Suprapubic skin (tissue), 4 donors: Measurements from ENCODE around the gene THRAP3.

Experiments
- CTCF ChIP-seq, 2 donors: fragments of 200-600 bp in 1 of 2; fragments of 450-650 bp in 1 of 2; sonication (generic) in 1 of 2; IDR thresholded peaks; one replicate each; pipeline ENCODE4 v1.5.1; 2016 to 2019; ENCODE audit warnings: antibody characterized with exemption in 2 of 2, mild to moderate bottlenecking in 1 of 2, moderate library complexity in 1 of 2
- EP300 ChIP-seq: sonication (generic); formaldehyde crosslinking; IDR thresholded peaks from one replicate; pipeline ENCODE4 v1.6.1; 2017; ENCODE audit warnings: antibody characterized with exemption
- POLR2A ChIP-seq, 2 donors: fragments of 450-650 bp; IDR thresholded peaks; one replicate each; pipeline ENCODE4 v1.6.1; 2017; ENCODE audit warnings: antibody characterized with exemption in 2 of 2, mild to moderate bottlenecking in 2 of 2, moderate library complexity in 2 of 2
- POLR2AphosphoS5 ChIP-seq, 3 donors: sonication (generic); formaldehyde crosslinking; IDR thresholded peaks; one replicate each; pipeline ENCODE4 v1.6.1; 2017; ENCODE audit warnings: antibody characterized with exemption in 3 of 3

- TF ChIP-seq EP300 (no peak), CTCF (IDR thresholded peaks at IDR 0.05) (no peak), POLR2AphosphoS5 (IDR thresholded peaks at IDR 0.05) (no peak), POLR2A (IDR thresholded peaks at IDR 0.05) (no peak)
Measured at GRCh38 chr1:36239941-36240637, 15.8 kb downstream of the THRAP3 start.
